A673 (cell line): ENCODE results near the gene JAK3. TPM values are rescaled to one million over a fixed set of nuclear protein-coding genes. Genes with fewer than 3 reads are reported as not detected.

Experiments
- BruUV-seq: library from RNA; stranded (reverse); fragments of 400-500 nt; replicated peaks from 2 replicates; lab custom pipeline; 2021; lab: Mats Ljungman, UMichigan
- CTCF ChIA-PET: fragments of 300-600 bp; sonication (Branson Sonifier 250); formaldehyde crosslinking; loops from one replicate; lab custom pipeline; 2022; ENCODE audit warnings: antibody characterized with exemption; lab: Charles Lee
- POLR2A ChIA-PET: fragments of 300-600 bp; sonication (Branson Sonifier 250); formaldehyde crosslinking; loops from one replicate; lab custom pipeline; 2022; ENCODE audit warnings: antibody characterized with exemption; ENCODE audit not compliant: low non-redundant PET; lab: Charles Lee
- DNase-seq: peaks from one replicate; pipeline ENCODE4 v3.0.0-alpha.2; 2015; ENCODE audit warnings: low spot score
- H3K27ac ChIP-seq: fragments of 200-600 bp; sonication (generic); 2 replicates; pipeline ENCODE4 v1.5.1; 2016; ENCODE audit warnings: mixed run types, low read depth, mild to moderate bottlenecking, mixed read lengths, antibody characterized with exemption, low read length; ENCODE audit not compliant: poor library complexity, severe bottlenecking
- H3K27me3 ChIP-seq: fragments of 200-600 bp; sonication (generic); replicated peaks from 2 replicates; pipeline ENCODE4 v1.6.1; 2017; ENCODE audit warnings: mixed run types, low read depth, mild to moderate bottlenecking, mixed read lengths, antibody characterized with exemption, low read length; ENCODE audit not compliant: insufficient read depth, poor library complexity
- H3K36me3 ChIP-seq: fragments of 200-600 bp; sonication (generic); 2 replicates; pipeline ENCODE4 v1.6.1; 2016; ENCODE audit warnings: mixed run types, mild to moderate bottlenecking, mixed read lengths, antibody characterized with exemption, low read length; ENCODE audit not compliant: insufficient read depth, poor library complexity, severe bottlenecking
- H3K4me1 ChIP-seq: fragments of 200-600 bp; sonication (generic); 2 replicates; pipeline ENCODE4 v1.6.1; 2017; ENCODE audit warnings: mixed run types, mild to moderate bottlenecking, mixed read lengths, antibody characterized with exemption, low read length; ENCODE audit not compliant: insufficient read depth, poor library complexity, severe bottlenecking
- H3K4me3 ChIP-seq: fragments of 200-600 bp; sonication (generic); 2 replicates; pipeline ENCODE4 v1.5.1; 2016; ENCODE audit warnings: low read depth, mixed run types, mild to moderate bottlenecking, mixed read lengths, low read length; ENCODE audit not compliant: poor library complexity, severe bottlenecking
- H3K9me3 ChIP-seq: fragments of 200-600 bp; sonication (generic); 2 replicates; pipeline ENCODE4 v1.6.1; 2016; ENCODE audit warnings: mixed run types, low read depth, mild to moderate bottlenecking, mixed read lengths, antibody characterized with exemption, low read length; ENCODE audit not compliant: poor library complexity, severe bottlenecking
- EZH2 ChIP-seq: fragments of 200-600 bp; sonication (generic); IDR thresholded peaks from 2 replicates; pipeline ENCODE4 v1.6.1; 2017; ENCODE audit warnings: borderline replicate concordance, low read depth, mild to moderate bottlenecking, mixed read lengths, antibody characterized with exemption, low read length; ENCODE audit not compliant: poor library complexity, severe bottlenecking
- intact Hi-C: fragments of 100-400 bp; cut with micrococcal nuclease; formaldehyde crosslinking; loops from one replicate; pipeline ENCODE4 v1.10.0; 2022; ENCODE audit not compliant: unreplicated experiment
- total RNA-seq: library from RNA; stranded (reverse); gene quantifications from 2 replicates; pipeline ENCODE4 v1.2.3, GENCODE V29; 2021
- TF ChIP-seq, protein P1 (sequence below): fragments of 300-800, 200-600 bp; sonication (generic); conservative IDR thresholded peaks from 2 replicates; pipeline ENCODE4 v1.5.1; 2017; ENCODE audit warnings: low read depth, mild to moderate bottlenecking, antibody characterized with exemption, low read length, moderate library complexity, mixed read lengths

Gene JAK3
- total RNA-seq, 1 experiment from 2014 or later, result 2.5 TPM

DNA sequence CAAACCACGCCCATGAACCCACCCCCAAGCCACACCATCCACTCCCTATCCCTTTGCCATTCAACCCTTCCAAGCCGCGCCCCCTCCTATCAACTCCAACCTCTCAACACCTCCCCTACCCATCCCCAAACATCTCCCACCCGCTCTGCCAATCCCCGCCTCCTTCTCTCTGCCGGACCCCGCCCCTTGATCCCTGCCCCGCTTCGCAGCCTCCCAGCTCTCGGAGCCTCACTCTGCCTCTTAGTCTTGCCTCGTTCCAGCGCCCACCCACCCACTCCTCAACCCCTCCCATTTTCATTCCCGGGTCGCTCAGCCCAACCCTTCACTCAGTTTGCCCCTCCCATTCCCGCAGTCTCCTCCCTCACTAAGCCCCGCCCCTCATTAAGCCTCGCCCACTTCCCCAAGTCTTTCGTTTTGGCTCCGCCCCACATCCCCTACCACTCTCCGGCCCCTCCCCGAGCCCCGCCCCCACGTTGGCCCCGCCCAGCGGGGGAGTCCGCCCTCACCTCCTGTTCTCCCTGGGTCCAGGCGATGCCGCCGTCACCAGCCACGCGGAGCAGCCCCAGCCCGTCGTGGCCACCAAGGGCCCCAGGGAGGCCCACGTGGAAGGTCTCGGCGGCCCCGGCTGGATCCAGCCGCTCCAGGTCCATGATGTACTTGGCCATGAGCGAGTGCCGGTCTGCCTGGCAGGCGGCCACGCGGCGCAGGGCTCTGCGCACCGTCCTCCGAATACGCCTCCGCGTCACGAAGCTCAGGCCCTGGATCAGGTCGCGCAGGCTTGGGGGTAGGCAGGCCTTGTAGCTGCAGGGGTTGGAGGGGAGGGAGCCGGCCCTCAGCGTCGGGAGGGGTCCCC lies 5.7 kb downstream of the JAK3 start:
- peak overlapping the region; percentile 47 for H3K4me3 ChIP-seq
- ChIA-PET POLR2A (interaction anchor here (0.6 kb wide), 1 partner anchor 587 kb away, joined by 4 read pairs; no protein-coding TSS in a partner anchor), CTCF (interaction anchor here (0.5 to 1.0 kb wide), 2 partner anchors 11 to 17 kb away, joined by 3 to 16 read pairs; partner anchors contain the start of gene RPL18A)
- H3K36me3 ChIP-seq, result no peaks in the 10 kb centered on the region
- TF ChIP-seq EZH2, result no peak
- TF ChIP-seq, protein P1, sequence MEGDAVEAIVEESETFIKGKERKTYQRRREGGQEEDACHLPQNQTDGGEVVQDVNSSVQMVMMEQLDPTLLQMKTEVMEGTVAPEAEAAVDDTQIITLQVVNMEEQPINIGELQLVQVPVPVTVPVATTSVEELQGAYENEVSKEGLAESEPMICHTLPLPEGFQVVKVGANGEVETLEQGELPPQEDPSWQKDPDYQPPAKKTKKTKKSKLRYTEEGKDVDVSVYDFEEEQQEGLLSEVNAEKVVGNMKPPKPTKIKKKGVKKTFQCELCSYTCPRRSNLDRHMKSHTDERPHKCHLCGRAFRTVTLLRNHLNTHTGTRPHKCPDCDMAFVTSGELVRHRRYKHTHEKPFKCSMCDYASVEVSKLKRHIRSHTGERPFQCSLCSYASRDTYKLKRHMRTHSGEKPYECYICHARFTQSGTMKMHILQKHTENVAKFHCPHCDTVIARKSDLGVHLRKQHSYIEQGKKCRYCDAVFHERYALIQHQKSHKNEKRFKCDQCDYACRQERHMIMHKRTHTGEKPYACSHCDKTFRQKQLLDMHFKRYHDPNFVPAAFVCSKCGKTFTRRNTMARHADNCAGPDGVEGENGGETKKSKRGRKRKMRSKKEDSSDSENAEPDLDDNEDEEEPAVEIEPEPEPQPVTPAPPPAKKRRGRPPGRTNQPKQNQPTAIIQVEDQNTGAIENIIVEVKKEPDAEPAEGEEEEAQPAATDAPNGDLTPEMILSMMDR, result no peak
- peak overlapping the region; percentile 66 for H3K27ac ChIP-seq
- peak; percentile 94 for DNase-seq
- peaks cover 16% of the 10 kb centered on the region for H3K4me1 ChIP-seq
- intact Hi-C loops, result no loop called here
- no peaks in the 10 kb centered on the region for H3K27me3 ChIP-seq
- BruUV-seq, result no TSS peak
- H3K9me3 ChIP-seq, result no peaks in the 10 kb centered on the region

DNA sequence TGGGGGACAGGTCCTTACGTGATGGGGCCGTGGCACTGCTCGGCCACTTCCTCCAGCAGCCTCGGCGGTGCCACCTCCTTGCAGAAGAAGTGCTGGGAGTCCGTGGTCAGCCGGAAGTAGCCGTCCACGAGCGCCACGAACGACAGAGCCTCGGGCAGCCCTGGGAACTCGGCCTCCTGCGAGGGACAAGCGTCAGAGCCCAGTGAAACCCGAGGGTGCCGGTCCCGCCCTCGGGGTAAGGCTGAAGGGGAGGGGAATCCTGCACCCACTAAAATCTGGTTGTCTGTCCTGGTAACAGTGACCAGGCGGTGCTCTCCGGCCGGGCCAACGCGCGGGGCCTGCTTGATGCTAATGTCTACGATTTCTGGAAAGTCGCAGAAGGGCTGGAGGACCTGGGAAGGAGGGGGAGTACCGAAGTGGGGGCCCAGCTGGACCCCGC lies 6.4 kb downstream of the JAK3 start:
- intact Hi-C loops, result no loop called here
- H3K36me3 ChIP-seq, result no peaks in the 10 kb centered on the region
- no TSS peak for BruUV-seq
- ChIA-PET POLR2A (no interaction called here), CTCF (interaction anchor here (1.0 kb wide), 1 partner anchor 18 kb away, joined by 16 read pairs; the partner anchor contains the start of gene RPL18A)
- no peaks in the 10 kb centered on the region for H3K27me3 ChIP-seq
- peaks cover 16% of the 10 kb centered on the region for H3K4me1 ChIP-seq
- TF ChIP-seq EZH2, result no peak
- TF ChIP-seq, protein P1, result no peak
- H3K9me3 ChIP-seq, result no peaks in the 10 kb centered on the region
- no peak for DNase-seq
- H3K27ac ChIP-seq, result no peak overlapping the region
- H3K4me3 ChIP-seq, result peak overlapping the region; percentile 47

DNA sequence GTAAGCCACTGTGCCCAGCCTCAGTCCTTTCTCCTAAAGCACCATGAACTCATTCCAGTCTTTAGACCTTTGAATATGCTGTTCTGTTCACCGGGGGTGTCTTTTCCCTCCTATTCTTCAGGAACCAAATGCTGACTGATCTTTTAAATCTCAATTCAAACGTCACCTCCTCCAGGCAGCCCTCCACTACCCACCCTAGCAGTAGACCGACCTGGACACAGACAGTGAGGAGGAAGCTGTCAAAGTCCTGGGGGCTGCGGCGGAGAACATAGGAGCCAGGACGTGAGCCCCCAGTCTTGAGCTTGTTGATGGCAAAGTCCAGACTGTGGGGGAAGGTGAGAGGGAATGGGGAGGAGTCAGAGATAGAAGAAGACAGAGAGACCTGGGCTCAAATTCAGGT lies 7.8 kb downstream of the JAK3 start:
- BruUV-seq, result no TSS peak
- intact Hi-C loops, result no loop called here
- TF ChIP-seq EZH2, result no peak

More for the DNA sequence above, 7.8 kb downstream of the JAK3 start:
- Histone ChIP-seq H3K27me3 (no peaks in the 10 kb centered on the region), H3K36me3 (no peaks in the 10 kb centered on the region), H3K9me3 (no peaks in the 10 kb centered on the region), H3K4me3 (no peak overlapping the region), H3K27ac (no peak overlapping the region), H3K4me1 (peaks cover 16% of the 10 kb centered on the region)
- DNase-seq, result no peak
- ChIA-PET CTCF (no interaction called here), POLR2A (no interaction called here)
